Gastrocnemius medialis (tissue), 4 donors: ENCODE measurements around the gene GNAI3. TPM values are rescaled to one million over a fixed set of nuclear protein-coding genes. Genes with fewer than 3 reads are reported as not detected.

Source experiments
- ATAC-seq, 2 donors: fragments of 150-250 bp; one replicate each; pipeline ENCODE4 v1.9.1; 2016
- DNase-seq, 2 donors: peaks; one replicate each; pipeline ENCODE4 v3.0.0-alpha.2; 2019
- H3K27ac ChIP-seq, 4 donors: fragments of 200-600 bp; sonication (generic); 1 replicate in 1 of 4; 2 replicates in 3 of 4; pipeline ENCODE4 v1.5.1; 2016 to 2018; ENCODE audit warnings: mild to moderate bottlenecking in 2 of 4, moderate library complexity in 1 of 4
- H3K27me3 ChIP-seq, 3 donors: fragments of 200-600 bp; sonication (generic) in 2 of 3; 1 replicate in 1 of 3; 2 replicates in 2 of 3; pipeline versions ENCODE4 v1.5.1 to v1.6.0; 2016 to 2019; ENCODE audit warnings: mild to moderate bottlenecking in 1 of 3, moderate library complexity in 1 of 3
- H3K36me3 ChIP-seq, 2 donors: fragments of 200-600 bp; sonication (generic) in 1 of 2; one replicate each; pipeline ENCODE4 v1.5.1; 2017 to 2018
- H3K4me1 ChIP-seq, 2 donors: fragments of 200-600 bp; sonication (generic) in 1 of 2; one replicate each; pipeline ENCODE4 v1.5.1; 2016 to 2017; ENCODE audit warnings: mild to moderate bottlenecking in 2 of 2
- H3K4me3 ChIP-seq, 4 donors: fragments of 200-600 bp; sonication (generic) in 3 of 4; 1 replicate in 1 of 4; 2 replicates in 3 of 4; pipeline ENCODE4 v1.5.1; 2016 to 2019; ENCODE audit warnings: mild to moderate bottlenecking in 2 of 4
- H3K9me3 ChIP-seq, 3 donors: fragments of 200-600 bp; sonication (generic) in 2 of 3; 1 replicate in 1 of 3; 2 replicates in 2 of 3; pipeline ENCODE4 v1.5.1; 2016 to 2019
- POLR2A ChIP-seq, 2 donors: fragments of 450-650 bp; IDR thresholded peaks; one replicate each; pipeline ENCODE4 v1.6.1; 2017; ENCODE audit warnings: antibody characterized with exemption in 2 of 2, mild to moderate bottlenecking in 2 of 2, moderate library complexity in 2 of 2
- in situ Hi-C, 4 donors: fragments of 200-750 bp; cut with MboI; loops; one replicate each; pipeline versions ENCODE4 v1.15.0 to v1.8.0; 2017; ENCODE audit warnings: low sequenced_read_pairs in 4 of 4
- intact Hi-C: fragments of 100-400 bp; cut with DNase I; formaldehyde crosslinking; loops from one replicate; pipeline ENCODE4 v1.15.1; 2023; ENCODE audit warnings: low total_unique reads
- total RNA-seq, 4 donors: library from RNA; depleted of rRNA; stranded (reverse); fragments of >200 nt; gene quantifications; one replicate each; pipeline versions ENCODE4 v1.1.0 to v1.2.3, GENCODE V29; 2016
- TF ChIP-seq, protein P1 (sequence below), 5 experiments: fragments of 450-650 bp in 3 of 5; fragments of 200-600 bp in 2 of 5; sonication (generic) in 2 of 5; IDR thresholded peaks in 4 of 5; conservative IDR thresholded peaks in 1 of 5; 1 replicate in 4 of 5; 2 replicates in 1 of 5; pipeline ENCODE4 v1.5.1; 2016 to 2019; ENCODE audit warnings: antibody characterized with exemption in 5 of 5, mild to moderate bottlenecking in 3 of 5, moderate library complexity in 3 of 5

Gene GNAI3
- total RNA-seq, 4 donors from 2014 or later, result 0.90 to 2.5 (median 1.8) TPM

DNA sequence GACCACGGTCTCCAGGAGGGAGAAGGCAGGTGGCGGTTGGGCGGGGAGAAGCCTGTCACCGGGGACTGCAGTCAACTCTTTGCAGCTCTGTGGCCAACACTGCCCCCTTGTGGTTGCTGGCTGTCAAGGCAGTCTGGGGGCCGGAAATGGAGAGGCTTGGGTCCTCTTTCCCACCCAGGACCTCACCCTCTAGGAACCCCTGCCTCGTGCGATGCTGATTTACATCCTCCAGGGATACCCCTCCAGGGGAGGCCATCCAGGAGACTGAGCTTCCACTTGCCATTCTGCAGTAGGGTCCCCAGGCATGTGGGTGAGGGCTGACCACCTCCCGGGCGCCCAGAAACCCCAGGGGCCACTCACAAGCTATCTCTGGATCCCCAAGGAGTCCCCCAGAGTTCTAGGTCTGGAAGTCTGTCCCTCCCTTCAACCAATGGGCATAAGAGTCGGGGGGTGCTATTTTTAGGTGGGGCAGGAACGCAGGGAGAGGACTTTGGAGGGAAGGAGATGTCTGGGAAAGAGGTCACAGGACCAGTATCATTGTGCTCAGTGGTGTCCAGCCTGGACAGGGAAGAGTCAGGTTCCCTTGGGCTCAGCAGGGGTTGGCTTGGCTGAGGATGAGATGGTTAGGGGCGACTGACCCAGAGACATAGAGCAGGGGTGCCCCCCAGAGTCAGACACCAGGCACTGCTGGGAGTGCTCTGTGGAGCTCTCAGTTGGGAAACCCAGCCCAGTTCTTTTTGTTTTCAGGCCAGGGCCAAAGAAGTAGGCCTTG lies 15.9 kb upstream of the GNAI3 start:
- TF ChIP-seq POLR2A (IDR thresholded peaks at IDR 0.05), result no peak
- TF ChIP-seq, protein P1, sequence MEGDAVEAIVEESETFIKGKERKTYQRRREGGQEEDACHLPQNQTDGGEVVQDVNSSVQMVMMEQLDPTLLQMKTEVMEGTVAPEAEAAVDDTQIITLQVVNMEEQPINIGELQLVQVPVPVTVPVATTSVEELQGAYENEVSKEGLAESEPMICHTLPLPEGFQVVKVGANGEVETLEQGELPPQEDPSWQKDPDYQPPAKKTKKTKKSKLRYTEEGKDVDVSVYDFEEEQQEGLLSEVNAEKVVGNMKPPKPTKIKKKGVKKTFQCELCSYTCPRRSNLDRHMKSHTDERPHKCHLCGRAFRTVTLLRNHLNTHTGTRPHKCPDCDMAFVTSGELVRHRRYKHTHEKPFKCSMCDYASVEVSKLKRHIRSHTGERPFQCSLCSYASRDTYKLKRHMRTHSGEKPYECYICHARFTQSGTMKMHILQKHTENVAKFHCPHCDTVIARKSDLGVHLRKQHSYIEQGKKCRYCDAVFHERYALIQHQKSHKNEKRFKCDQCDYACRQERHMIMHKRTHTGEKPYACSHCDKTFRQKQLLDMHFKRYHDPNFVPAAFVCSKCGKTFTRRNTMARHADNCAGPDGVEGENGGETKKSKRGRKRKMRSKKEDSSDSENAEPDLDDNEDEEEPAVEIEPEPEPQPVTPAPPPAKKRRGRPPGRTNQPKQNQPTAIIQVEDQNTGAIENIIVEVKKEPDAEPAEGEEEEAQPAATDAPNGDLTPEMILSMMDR (IDR thresholded peaks at IDR 0.05 in 4 of 5, conservative IDR thresholded peaks at IDR 0.05 in 1 of 5), result peak; percentile 96 to 99 (median 98)
- H3K36me3 ChIP-seq, result no peaks in the 10 kb centered on the region
- ATAC-seq (peak; percentile 51 to 60), DNase-seq (peak; percentile 69 to 81)
- peak overlapping the region in 3 of 4 donors; percentile 18 to 37 (median 34) for H3K4me3 ChIP-seq
- H3K4me1 ChIP-seq, result peaks cover 62 to 70% of the 10 kb centered on the region in 2 donors
- in situ Hi-C loops, result loop anchor here (5.0 to 25.0 kb wide), 4 partner anchors 35 to 258 kb away; partner anchors contain the start of genes CYB561D1 (in 2 of the 4) and PSRC1 (in 1 of the 4)
- intact Hi-C loops, result loop anchor here (1.0 to 5.0 kb wide), 6 partner anchors 34 to 320 kb away; partner anchors contain the start of genes PSMA5 and SARS1
- H3K9me3 ChIP-seq, result no peaks in the 10 kb centered on the region
- H3K27ac ChIP-seq, result peak overlapping the region; percentile 79 to 95 (median 90)
- no peaks in the 10 kb centered on the region for H3K27me3 ChIP-seq

DNA sequence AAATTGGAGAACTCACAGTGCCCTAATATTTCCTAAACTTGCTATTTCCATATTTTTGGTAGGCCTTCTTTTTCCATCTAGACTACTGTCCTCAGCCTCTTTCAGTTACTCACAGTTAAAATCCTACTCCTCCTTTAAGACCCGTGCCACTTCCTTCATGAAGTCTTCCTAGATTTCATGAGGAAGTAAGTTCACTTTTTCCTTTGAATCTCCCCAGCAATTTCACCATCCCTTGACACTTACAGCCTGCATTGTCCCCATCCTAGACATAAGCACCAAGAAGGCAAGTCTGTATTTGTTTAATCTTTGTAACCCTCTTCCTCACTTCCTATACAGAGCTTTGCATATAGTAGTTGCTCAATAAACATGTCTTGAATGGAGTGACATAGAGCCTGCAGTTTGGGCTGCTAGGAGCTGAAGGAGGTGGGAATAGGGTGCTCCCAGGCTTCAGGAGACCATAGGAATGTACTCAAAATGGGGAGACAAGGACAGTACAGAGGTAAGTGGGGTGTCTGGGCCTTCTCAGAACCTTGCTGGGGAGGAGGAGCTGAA lies 14.0 kb upstream of the GNAI3 start:
- Histone ChIP-seq H3K27ac (peak overlapping the region; percentile 82 to 95 (median 90)), H3K9me3 (no peaks in the 10 kb centered on the region), H3K4me1 (peaks cover 61 to 72% of the 10 kb centered on the region in 2 donors), H3K27me3 (no peaks in the 10 kb centered on the region), H3K4me3 (no peak overlapping the region), H3K36me3 (no peaks in the 10 kb centered on the region)
- ATAC-seq, result no peak
- in situ Hi-C loops (loop anchor here (5.0 to 25.0 kb wide), 4 partner anchors 37 to 260 kb away; partner anchors contain the start of genes CYB561D1 (in 2 of the 4) and PSRC1 (in 1 of the 4)), intact Hi-C loops (loop anchor here (5.0 kb wide), 3 partner anchors 107 to 322 kb away; partner anchors contain the start of genes PSMA5 and SARS1)
- TF ChIP-seq POLR2A (IDR thresholded peaks at IDR 0.05), result no peak
- TF ChIP-seq, protein P1 (IDR thresholded peaks at IDR 0.05 in 4 of 5, conservative IDR thresholded peaks at IDR 0.05 in 1 of 5), result no peak
- no peak for DNase-seq

DNA sequence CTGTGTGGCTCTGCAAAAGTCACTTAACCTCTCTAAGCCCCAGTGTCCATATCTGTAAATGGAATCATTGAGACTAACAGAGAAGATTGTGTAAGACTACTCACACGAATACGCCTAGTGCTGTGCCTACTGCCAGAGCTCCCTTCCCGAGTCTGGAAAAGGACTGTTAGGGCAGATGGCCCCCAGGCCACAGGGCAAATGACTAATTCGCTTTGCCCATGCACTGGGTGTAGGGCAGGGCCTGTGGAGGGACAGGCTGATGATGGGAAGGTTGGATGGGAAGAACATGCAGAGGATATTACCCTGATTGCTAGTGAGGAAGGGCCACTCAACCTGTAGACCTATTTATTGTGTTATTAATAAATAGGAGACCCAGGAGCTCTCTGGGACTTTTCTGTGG lies 12.9 kb upstream of the GNAI3 start:
- peaks cover 55 to 61% of the 10 kb centered on the region in 2 donors for H3K4me1 ChIP-seq
- H3K9me3 ChIP-seq, result no peaks in the 10 kb centered on the region
- ATAC-seq (peak; percentile 3 to 28), DNase-seq (no peak)
- H3K4me3 ChIP-seq, result peak overlapping the region in 2 of 4 donors; percentile 14 to 22
- peak overlapping the region; percentile 82 to 95 (median 90) for H3K27ac ChIP-seq
- no peak for TF ChIP-seq POLR2A (IDR thresholded peaks at IDR 0.05)
- H3K27me3 ChIP-seq, result no peaks in the 10 kb centered on the region
- H3K36me3 ChIP-seq, result no peaks in the 10 kb centered on the region
- intact Hi-C loops, result no loop called here
- in situ Hi-C loops, result loop anchor here in 2 of 4 donors (10.0 to 25.0 kb wide), 2 partner anchors 248 to 261 kb away; partner anchors contain the start of gene PSRC1 (in 1 of the 2)

DNA sequence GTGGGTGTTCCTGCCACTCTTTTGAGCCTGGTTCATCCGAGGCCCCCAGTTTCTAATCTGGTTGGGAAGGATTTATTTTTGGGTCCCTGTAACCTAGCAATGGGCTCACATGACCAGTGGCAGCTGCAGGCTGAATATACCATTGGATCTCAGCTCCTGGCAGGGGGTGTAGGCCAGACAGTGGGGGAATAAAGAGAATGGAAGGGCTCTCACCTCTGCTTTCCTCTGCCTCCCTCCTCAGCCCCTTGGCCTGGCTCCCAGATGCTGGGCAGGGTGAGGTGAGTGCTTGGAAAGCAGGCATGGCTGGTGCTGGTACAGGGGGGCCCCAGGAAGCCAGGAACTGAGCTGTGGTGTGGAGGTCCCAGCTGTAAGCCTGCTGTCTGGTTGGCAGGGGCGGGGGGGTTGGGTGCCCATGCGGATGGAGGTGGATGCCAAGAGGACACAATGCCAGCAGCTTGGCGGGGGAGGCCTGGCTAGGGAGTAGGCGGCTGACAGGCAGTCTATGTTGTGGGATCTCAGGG lies 12.4 kb upstream of the GNAI3 start:
- in situ Hi-C loops, result loop anchor here in 2 of 4 donors (10.0 to 25.0 kb wide), 2 partner anchors 249 to 261 kb away; partner anchors contain the start of gene PSRC1 (in 1 of the 2)
- intact Hi-C loops, result no loop called here
- Histone ChIP-seq H3K9me3 (no peaks in the 10 kb centered on the region), H3K36me3 (no peaks in the 10 kb centered on the region), H3K27ac (peak overlapping the region; percentile 82 to 95 (median 90)), H3K4me1 (peaks cover 55 to 60% of the 10 kb centered on the region in 2 donors), H3K27me3 (no peaks in the 10 kb centered on the region), H3K4me3 (peak overlapping the region in 2 of 4 donors; percentile 14 to 22)
- peak; percentile 72 for ATAC-seq
- TF ChIP-seq, protein P1 (IDR thresholded peaks at IDR 0.05 in 4 of 5, conservative IDR thresholded peaks at IDR 0.05 in 1 of 5), result no peak
- TF ChIP-seq POLR2A (IDR thresholded peaks at IDR 0.05), result peak; percentile 14 to 25
- peak; percentile 53 to 82 for DNase-seq
